Amniotic stem cell (primary cell): Measurements from ENCODE around the gene EFEMP1.

Experiments
- DNase-seq: peaks from one replicate; lab custom pipeline; 2025; lab: John Stamatoyannopoulos, UW

The EFEMP1 gene, protein sequence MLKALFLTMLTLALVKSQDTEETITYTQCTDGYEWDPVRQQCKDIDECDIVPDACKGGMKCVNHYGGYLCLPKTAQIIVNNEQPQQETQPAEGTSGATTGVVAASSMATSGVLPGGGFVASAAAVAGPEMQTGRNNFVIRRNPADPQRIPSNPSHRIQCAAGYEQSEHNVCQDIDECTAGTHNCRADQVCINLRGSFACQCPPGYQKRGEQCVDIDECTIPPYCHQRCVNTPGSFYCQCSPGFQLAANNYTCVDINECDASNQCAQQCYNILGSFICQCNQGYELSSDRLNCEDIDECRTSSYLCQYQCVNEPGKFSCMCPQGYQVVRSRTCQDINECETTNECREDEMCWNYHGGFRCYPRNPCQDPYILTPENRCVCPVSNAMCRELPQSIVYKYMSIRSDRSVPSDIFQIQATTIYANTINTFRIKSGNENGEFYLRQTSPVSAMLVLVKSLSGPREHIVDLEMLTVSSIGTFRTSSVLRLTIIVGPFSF

DNA sequence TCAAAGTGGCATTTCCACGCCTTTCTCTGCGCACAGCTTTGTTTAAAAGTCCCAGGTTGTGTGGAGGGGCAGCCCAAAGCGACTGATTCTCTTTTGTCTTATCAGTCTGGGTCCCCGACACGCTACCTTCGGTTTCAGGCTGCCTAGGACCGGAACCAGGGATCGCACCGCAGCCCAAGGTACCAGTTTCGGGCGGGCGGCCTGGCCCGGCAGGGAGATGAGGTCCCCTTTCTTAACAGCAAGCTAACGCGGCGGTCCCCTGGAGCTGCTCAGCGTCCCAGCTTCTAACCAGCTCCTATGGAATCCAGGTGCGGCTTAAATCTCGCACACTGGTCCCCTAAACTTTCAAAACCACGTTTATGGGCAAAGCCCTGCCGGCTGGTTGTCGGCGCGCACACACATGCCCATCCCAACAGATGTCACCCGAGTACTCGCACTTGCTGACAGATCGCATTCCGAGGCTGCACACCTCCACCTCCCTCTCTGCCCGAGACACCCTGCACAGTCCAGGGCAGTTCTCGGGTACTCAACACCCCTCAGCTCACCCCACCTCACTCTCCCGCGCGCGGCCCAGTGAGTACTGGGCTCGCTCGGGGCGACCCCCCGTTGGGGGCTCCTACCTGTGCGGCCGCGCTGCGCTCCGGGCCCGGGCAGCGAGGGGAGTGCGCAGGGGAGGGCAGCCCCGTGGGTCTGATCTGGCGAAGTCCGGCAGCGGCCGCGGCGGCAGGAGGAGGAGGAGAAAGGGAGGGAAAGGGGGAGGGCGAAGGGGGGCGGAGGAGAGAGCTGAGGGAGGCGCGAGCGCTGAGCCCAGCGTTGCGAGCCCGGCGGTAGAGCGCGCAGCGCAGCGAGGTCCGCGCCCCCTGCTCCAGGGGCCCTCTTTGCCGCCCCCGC is at the start of gene EFEMP1:
TSS of gene EFEMP1 (minus strand) at position 692 of the 891 bp plus-strand sequence. CDS start 1,342 bp downstream, outside the sequence.
- DNase-seq: no peak

DNA sequence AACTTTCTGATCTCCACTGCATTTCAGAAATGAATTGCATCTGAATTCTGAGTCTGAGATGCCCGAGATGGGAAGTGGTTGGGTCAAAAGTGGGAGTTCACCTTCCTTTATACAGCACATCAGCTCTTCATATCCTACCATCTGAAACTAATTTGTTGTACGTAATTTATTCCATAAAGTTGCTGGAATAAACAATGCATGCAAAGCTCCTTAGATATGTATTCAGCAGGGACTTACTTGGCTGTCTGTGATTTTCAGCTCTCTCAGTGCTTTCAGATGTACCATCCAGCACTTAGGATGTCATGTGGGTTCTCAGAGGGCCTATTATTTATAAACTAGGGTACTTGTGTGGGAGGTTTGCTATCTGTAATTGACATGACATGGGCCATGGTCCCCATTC is 46.9 kb upstream of the EFEMP1 start:
- DNase-seq: no peak

DNA sequence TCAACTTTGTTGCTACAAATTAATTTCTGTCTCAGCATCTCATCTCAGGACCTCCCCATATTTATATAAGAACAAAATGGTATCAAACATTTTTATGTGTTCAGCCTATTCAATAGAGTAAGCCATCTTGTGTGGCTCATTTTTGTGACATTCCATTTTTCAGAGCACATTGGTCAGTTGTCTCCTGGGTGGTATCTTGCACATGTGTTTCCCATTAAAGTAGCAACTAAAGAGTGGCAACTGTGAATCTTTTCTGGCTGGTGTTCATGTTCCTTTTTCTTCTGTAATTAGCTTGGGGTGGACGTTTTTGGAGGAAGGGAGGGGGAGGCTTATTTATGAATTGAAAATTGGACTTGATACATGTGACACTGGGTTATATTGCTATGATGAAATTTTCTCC is 45.4 kb upstream of the EFEMP1 start:
- DNase-seq: no peak

DNA sequence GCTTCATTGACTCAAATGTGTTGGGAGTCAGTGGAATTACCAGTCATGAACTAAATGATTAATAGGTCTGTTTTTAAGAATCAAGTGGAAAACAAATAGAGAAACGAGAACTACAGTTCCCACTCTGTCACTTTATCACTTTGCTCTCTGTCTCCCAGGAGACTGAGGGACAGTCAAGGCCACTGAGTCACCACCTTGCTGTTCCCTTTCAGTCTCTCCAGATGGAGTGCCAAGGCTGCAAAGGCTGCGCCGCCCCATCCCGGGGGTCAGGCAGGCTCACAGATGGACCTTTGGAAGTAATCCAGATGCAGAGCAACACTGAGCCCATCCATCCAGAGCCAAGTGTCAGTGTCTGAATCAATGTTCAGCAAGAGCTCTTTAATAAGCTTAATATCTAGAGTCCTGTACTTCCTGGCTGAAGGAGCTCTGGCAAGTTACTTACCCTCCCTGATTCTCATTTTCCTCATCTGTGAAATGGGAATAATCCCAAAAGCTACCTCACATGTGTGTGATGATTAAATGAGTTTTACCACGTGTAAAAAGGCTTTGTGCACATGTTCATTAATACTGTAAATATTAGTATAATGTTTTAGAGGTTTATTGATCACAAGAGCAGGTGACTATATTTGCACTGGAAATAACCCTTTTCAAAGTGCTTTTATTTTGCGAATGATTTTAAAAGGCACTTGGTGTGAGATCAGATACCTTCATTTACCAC is 43.0 kb upstream of the EFEMP1 start:
- no peak for DNase-seq

DNA sequence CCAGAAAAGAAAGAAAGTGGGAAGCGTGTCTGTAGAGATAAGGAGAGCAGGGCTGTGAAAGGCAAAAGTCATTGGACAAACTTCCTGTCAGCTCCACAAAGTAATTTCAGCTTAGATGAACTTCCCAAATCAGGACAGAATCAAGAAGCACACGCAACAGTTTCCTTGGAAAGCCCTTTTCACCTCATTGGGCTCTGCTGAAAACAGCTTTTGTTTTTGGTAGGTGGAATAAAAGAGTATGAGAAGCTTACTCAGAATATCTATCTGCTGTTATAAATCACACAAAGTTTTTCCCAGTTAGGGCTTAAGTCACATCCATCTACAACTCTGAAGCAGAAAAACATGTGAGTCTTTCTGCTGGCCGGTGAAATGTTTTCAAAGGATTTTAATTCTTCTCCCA is 42.4 kb upstream of the EFEMP1 start:
- DNase-seq: no peak

DNA sequence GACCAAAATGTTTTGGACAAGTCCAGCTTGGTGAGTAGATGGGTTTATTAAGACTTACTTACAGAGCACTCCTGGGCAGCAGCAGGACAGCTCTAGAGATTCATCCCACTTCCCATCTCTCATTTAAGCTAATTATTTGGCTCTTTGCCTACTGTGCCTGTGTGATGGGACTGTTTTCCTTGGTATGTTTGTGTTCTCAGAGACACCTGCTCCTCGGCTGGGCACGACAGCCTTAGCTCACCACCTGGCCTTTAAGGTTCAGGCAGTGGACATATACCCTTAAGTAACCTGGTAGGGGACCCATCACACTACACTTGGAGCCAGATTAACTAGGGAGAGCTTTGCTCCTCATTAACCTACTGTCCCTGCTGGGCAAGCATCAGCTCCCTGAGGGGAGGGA is 41.7 kb upstream of the EFEMP1 start:
- DNase-seq: no peak

DNA sequence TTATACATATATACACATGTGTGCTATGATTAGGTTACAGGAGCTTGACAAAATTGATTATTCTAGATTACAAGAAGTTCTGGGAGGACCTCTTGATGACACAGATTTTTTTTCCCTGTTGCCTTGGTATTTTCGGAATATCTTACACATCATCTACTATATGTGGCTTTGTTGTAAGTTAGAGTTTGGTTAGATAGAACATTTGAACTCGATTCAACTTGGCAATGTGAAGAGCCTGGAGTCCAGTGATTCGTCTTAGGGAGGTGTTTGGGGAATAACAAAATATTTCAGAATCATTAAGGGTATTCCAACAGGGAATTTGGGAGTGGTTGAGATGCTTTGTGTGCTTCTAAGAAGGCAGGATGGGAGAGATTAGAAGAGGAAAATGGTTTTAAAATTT is 39.3 kb upstream of the EFEMP1 start:
- DNase-seq: no peak

DNA sequence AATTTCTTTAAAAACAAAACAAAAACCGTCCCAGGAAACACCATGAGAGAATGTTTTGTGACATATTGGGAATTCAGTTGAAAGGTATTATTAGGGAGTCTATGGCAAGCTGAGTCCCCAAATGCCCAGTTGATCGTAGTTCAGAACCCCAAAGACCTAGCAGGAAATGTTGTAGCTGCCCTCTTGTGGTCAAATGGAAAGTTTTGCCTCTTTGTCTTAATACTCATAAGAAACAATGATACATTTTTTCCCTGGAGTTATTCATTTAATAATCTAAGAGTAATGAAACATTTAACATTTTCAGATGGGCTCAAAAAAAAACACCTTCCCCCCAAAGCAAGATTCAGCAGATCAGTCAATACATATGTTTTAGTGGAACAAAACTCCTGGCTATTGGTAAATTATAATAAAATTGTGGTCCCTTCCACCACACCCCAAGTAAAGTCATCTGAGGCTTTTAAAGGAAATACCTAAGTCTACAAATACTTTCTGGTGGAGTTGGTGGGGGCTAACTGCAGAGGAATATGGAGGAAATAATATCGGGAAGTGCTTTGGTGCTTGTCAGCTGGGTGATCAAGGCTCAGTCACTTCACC is 37.8 kb upstream of the EFEMP1 start:
- peak; percentile 16 for DNase-seq

DNA sequence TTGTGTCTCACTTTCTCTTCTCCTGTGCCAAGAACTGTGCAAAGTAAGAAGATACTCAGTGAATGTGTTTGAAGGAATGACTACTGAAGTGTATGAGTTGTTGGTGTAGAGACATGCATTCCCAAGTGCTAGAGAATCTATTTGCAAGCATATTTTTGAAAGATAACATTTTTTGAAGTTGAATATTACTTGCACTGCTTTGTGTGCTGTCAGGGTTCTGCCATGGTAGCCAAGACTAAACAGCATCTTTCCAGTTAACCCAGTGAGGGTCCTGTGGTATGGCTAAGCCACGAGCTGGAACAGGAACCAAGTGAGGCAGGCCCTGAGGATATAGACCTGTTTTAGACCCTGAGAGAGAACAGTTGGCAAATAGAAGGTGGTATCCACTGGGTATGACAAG is 35.2 kb upstream of the EFEMP1 start:
- no peak for DNase-seq

DNA sequence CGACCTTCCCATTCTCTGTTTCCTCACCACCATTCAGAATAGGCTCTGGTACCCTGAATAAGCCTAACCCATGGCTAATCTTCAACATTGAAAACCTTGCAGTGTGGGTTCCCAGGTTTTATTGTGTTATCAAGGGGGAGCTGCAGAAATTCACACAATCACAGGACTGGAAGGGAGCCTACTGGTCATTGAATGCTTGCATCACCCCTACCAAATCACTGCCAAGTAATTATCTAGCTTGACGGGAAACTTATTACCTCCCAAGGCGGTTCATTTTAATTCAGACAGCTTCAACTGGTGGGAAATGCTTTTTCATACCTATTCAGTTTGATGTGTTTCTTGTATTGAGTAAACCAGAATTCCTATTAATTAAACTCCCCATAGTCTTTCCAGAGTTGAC is 33.6 kb upstream of the EFEMP1 start:
- no peak for DNase-seq

DNA sequence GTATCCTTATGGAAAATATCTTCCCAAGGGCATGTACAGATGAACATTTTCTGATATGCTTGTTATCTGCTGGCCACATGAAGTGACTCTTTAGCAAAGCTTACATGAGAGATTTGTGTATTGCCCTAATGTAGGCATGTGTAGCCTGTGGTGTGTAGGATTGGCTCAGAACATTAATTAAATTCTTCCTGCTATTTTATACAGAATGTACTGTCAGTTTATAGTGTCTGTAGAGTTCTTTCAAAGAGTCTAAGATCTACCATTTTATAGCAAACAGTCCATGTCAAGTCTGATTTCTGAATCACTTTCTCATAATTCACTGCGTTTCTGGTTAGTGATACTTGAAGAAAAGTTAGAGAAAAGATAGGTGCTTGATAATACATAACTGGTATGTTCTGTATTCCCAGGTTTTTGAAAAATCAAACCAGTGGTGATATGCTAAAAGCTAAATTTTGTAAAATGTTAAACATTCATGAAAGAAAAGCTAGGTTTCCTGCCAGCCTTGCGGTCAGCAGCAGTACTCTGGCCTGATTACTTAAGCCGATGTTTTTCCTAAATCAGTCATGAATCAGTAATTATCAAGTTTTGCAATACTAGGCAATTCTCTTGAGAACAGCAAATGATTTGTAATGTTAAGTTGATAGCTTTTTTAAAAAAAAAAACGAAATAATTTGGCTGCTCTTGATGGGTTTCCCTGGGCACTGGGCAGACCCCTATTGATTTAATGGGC is 30.9 kb upstream of the EFEMP1 start:
- no peak for DNase-seq

DNA sequence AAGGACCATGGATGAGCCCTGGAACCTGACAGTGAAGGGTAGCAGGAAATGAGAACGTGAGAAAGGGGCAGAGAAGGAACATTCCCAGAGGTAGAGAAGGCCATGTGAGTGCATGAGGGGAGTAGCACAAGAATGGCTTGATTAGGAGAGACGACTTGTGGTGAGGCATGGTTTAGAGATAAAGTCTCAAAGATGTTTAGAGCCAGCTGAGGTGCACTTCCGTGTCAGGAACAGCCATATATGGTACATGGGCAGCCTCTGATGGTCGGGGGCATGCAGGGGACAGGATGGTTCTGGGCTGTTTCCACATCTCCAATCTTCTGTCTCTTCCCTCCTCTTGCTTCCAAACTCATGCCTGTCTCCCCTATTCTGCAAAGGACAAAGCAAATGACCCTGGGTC is 28.8 kb upstream of the EFEMP1 start:
- no peak for DNase-seq

DNA sequence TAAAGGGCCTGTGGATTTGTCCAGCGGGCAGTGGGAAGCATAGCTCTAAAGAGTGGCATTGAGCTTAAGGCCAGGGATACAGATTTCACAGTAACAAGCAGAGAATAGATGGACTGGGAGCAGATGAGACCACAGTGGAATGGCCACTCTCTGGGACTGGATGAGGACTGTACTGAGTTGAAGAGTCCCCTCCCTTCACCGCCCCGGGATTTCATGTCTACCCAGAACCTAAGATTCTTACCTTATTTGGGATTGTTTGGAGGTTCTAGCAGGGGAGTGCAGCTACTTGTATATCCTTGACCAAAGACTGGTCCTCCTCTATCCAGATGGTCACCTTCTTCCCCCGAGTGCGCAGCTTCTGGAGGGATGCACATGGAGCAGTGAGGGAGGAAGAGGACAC is 28.0 kb upstream of the EFEMP1 start:
- no peak for DNase-seq

DNA sequence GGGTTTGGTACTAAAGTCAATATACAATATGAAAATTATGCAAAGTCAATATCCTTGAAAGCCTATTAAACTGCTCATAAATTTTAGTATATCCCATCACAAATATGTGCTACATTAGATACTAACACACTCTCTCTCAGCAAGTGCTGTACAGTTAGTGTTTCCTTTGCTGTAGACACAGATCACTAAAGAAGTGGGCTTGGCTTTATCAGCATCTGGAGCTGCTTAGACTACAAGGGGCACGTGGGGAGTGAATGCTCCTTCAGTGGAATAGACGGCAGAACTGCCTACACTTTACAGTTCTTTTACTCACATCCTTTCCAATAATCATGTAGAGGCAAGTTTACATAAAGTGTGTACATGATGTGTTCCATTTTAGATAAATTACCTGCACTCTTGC is 26.0 kb upstream of the EFEMP1 start:
- no peak for DNase-seq

DNA sequence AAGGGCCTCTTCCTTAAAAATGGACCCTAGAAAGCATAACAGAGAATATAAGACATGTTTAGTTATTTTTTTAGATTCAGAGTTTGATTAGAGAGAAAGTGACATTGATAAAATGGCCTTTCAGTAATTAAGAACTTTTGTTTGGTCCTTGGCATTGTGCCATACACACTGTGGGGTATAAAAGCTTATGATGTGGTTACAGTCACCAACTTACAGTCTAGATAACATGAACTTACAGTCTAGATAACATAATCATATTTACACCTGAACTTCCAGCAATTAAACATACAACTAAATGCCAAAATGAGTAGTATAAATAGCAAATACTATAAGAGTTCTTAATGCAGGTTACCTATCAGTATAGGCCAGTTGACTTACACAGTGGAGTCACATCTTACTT is 25.6 kb upstream of the EFEMP1 start:
- DNase-seq: no peak

DNA sequence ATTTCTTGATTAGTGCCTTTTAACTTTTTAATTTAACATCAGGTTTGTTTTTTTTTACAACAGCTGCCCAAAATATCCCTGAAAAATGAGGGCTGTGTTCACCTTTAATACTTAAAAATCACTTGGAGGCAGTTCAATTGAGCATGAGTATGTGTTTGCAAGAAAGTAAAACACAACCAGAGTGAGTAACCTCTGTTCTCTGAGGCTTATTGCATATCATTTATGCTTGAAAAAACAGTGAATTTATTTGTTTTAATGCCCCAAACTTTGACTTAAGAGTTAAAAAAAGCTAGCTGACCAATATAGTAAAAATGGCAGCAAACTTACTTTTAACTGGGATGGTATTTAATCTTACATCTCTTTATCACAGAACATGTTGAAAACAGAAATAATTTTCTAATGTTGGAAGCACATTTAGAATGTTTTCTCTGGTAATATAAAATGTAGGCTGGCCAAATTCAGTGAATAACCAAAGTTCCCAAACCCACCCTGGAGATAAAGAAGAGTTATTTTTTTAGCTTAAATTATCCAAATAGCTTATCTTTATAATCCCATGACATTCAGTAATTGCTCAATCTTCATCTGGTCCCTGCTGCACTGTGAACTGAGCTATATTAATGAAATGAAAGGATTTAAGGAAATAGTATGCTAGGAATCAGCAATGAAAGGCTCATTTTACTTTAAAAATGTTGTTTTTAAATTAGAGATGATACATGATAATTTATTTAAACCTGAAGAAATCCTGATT is 24.8 kb upstream of the EFEMP1 start:
- no peak for DNase-seq

DNA sequence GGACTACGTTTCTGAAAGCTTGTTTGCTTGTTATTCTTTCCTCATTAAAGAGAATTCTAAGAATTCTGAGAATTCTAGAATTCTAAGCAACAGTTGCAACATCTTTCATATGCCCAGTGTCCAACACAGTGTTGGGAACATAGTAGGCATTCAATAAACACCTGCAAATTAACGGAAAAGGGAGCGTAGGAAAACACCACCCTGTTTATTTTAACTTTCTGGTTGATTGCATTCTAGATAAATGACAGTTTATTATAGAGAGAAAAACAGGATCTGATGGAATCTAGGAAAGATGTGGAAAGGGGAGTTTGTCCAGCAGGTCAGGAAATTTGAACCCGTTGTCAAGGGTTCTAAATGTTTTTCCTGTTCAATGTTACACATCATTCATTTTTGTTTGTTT is 24.2 kb upstream of the EFEMP1 start:
- no peak for DNase-seq

DNA sequence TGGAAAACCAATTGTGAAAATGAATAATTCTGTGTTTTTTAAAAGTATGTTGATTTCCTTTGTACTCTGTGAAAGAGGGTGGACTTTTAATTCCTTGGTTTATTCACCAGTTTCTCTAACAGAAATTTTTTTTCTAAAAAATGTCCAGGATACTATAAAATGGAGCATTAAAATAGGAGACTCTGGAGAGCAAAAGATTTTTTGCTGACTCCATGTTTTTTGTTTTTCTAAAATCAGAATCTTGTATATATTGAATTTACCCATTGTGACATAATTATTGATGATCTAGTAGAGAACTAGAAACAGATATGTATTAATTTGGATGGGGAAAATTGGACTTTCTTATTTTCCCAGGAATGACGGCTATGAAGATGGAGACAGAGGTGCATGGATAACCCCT is 23.2 kb upstream of the EFEMP1 start:
- no peak for DNase-seq

DNA sequence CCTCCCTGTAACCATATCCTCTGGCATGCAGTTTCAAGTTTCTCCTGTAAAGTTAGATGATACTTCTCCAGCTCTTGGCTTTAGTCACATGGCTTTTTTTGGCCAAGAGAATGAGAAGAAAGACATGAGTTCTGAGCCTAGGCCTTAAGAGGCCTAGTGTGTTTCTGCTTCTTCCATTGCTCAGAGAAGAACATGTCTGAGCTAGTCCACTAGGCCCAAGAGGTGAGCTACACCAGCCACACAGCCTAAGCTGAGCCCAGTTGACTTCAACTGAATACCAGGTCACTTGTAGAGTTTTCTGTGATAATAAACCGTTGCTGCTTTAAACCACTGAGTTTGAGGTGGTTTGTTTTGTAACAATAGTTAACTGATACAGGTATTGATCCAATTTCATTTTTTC is 19.9 kb upstream of the EFEMP1 start:
- DNase-seq: no peak

DNA sequence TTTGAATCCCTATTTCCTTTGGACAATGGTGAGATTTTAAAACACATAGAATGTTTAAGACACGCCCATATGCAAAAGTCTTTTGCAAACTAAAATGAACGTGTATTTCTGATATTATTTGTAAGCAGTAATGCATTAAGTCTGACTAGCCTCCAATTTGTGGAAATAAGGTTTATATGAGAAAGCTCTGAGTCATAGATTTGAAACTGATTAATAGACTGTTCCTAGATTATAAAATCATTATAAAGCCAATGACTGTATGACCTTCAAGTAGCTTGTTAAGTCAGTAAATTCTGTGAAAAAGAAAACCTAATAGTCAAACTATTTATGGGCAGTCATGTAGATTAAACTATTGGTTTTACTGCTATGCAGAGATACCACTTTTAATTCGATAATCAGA is 12.8 kb upstream of the EFEMP1 start:
- no peak for DNase-seq

DNA sequence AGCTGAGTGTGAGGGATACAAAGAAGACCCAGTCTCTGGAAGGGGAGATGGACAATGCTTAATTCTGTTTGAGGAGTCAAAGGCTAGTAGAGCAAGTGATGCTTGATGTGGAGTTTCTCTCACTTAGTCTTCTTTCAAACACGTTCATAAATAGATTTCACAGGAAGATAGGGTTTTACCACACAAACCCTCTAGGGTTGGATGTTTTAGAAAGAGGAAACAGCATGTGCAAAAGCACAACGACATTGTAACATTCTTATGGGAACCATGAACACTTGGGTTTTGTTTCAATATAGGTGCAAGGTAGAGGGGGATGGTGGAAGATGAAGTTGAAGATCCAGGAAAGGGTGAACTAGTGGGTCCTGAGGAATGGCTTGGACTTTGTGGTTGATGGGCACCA is 10.8 kb upstream of the EFEMP1 start:
- DNase-seq: no peak
